ENCODE measurements around the gene SSTR1.

- TF ChIP-seq, protein P1, sequence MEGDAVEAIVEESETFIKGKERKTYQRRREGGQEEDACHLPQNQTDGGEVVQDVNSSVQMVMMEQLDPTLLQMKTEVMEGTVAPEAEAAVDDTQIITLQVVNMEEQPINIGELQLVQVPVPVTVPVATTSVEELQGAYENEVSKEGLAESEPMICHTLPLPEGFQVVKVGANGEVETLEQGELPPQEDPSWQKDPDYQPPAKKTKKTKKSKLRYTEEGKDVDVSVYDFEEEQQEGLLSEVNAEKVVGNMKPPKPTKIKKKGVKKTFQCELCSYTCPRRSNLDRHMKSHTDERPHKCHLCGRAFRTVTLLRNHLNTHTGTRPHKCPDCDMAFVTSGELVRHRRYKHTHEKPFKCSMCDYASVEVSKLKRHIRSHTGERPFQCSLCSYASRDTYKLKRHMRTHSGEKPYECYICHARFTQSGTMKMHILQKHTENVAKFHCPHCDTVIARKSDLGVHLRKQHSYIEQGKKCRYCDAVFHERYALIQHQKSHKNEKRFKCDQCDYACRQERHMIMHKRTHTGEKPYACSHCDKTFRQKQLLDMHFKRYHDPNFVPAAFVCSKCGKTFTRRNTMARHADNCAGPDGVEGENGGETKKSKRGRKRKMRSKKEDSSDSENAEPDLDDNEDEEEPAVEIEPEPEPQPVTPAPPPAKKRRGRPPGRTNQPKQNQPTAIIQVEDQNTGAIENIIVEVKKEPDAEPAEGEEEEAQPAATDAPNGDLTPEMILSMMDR (IDR thresholded peaks at IDR 0.05), result no peak
- TF ChIP-seq, protein P2, sequence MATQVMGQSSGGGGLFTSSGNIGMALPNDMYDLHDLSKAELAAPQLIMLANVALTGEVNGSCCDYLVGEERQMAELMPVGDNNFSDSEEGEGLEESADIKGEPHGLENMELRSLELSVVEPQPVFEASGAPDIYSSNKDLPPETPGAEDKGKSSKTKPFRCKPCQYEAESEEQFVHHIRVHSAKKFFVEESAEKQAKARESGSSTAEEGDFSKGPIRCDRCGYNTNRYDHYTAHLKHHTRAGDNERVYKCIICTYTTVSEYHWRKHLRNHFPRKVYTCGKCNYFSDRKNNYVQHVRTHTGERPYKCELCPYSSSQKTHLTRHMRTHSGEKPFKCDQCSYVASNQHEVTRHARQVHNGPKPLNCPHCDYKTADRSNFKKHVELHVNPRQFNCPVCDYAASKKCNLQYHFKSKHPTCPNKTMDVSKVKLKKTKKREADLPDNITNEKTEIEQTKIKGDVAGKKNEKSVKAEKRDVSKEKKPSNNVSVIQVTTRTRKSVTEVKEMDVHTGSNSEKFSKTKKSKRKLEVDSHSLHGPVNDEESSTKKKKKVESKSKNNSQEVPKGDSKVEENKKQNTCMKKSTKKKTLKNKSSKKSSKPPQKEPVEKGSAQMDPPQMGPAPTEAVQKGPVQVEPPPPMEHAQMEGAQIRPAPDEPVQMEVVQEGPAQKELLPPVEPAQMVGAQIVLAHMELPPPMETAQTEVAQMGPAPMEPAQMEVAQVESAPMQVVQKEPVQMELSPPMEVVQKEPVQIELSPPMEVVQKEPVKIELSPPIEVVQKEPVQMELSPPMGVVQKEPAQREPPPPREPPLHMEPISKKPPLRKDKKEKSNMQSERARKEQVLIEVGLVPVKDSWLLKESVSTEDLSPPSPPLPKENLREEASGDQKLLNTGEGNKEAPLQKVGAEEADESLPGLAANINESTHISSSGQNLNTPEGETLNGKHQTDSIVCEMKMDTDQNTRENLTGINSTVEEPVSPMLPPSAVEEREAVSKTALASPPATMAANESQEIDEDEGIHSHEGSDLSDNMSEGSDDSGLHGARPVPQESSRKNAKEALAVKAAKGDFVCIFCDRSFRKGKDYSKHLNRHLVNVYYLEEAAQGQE (IDR thresholded peaks at IDR 0.05), result no peak
- TF ChIP-seq RCOR1 (IDR thresholded peaks at IDR 0.05; ENCODE audit: low read depth, low read length) (no peak), EP300 (IDR thresholded peaks at IDR 0.05) (no peak), CHD4 (IDR thresholded peaks at IDR 0.05; ENCODE audit: borderline replicate concordance) (no peak), SMC3 (IDR thresholded peaks at IDR 0.05) (no peak), JUN (IDR thresholded peaks at IDR 0.05) (no peak), BHLHE40 (IDR thresholded peaks at IDR 0.05; ENCODE audit: low read depth, low read length) (no peak)
- TF ChIP-seq, protein P3, sequence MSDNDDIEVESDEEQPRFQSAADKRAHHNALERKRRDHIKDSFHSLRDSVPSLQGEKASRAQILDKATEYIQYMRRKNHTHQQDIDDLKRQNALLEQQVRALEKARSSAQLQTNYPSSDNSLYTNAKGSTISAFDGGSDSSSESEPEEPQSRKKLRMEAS (IDR thresholded peaks at IDR 0.05), result no peak
Measured at GRCh38 chr14:38255673-38256532, 48.2 kb downstream of the SSTR1 start, which contains the start of gene CLEC14A.

Data from A549 (cell line).